Sigmoid colon (tissue), 4 donors: ENCODE results near the gene CSTA.

Source experiments
- EP300 ChIP-seq, 4 donors: sonication (generic); formaldehyde crosslinking; IDR thresholded peaks; one replicate each; pipeline ENCODE4 v1.6.1; 2017; ENCODE audit warnings: antibody characterized with exemption in 4 of 4
- POLR2AphosphoS5 ChIP-seq, 4 donors: sonication (generic); formaldehyde crosslinking; IDR thresholded peaks; one replicate each; pipeline ENCODE4 v1.6.1; 2017; ENCODE audit warnings: antibody characterized with exemption in 4 of 4
- TF ChIP-seq, protein P1 (sequence below), 4 experiments: fragments of 450-650 bp in 3 of 4; fragments of 200-600 bp in 1 of 4; IDR thresholded peaks; one replicate each; pipeline ENCODE4 v1.5.1; 2016 to 2019; ENCODE audit warnings: antibody characterized with exemption in 4 of 4, mild to moderate bottlenecking in 3 of 4, moderate library complexity in 2 of 4

DNA sequence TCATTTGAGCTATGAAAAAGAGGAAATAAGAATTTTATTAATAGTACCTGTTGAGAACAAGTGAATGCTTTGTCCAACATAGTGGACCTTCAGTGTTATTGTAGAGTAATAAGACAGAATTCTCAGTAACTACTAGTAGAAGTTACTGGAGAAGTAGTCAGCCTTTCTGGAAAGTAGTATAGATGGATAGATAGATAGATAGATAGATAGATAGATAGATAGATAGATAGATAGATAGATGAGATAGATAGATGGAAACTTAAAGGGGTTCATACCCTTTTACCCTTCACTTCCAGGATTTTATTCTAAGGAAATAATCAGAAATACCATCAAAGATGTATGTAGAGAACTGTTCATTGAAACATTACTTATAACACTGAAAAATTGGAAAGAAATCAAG, 64.1 kb downstream of the CSTA start:
- no peak for TF ChIP-seq POLR2AphosphoS5 (IDR thresholded peaks at IDR 0.05)
- TF ChIP-seq, protein P1, sequence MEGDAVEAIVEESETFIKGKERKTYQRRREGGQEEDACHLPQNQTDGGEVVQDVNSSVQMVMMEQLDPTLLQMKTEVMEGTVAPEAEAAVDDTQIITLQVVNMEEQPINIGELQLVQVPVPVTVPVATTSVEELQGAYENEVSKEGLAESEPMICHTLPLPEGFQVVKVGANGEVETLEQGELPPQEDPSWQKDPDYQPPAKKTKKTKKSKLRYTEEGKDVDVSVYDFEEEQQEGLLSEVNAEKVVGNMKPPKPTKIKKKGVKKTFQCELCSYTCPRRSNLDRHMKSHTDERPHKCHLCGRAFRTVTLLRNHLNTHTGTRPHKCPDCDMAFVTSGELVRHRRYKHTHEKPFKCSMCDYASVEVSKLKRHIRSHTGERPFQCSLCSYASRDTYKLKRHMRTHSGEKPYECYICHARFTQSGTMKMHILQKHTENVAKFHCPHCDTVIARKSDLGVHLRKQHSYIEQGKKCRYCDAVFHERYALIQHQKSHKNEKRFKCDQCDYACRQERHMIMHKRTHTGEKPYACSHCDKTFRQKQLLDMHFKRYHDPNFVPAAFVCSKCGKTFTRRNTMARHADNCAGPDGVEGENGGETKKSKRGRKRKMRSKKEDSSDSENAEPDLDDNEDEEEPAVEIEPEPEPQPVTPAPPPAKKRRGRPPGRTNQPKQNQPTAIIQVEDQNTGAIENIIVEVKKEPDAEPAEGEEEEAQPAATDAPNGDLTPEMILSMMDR (IDR thresholded peaks at IDR 0.05), result no peak
- TF ChIP-seq EP300 (IDR thresholded peaks at IDR 0.05), result no peak
